ENCODE data around the gene RPS5.

DNA sequence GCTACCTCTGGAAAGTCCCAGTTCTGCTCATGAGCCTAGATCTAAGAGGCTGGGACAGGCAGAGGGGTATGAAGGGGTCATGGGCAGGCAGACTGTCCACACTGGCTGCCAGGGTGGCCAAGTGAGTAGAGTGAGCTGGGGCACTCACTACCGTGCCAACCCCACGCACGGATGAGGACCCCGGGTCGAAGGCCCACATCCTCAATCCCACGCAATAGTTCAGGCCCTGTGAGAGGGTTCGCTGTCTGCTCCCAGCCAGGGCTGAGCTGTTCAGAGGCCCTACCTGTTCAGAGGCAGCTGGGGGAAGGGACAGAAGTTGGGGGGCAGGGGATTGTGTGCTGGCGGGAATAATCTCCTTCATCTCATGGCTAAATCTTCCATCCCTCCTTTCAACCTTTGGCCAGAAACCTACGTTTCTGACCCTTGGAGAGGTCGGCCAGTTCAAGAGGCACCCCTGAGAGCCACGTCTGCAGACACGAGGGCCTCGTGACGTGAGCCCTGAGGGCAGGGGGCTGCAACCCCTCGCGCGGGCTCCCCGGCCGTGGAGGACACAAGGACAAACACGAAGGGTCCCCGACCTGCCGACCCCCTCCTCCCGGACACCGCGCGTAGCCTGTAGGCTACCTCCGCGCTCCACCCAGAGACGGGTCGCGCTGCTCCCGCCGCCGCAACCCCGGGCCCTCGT is 1.0 kb upstream of the RPS5 start:
- TF ChIP-seq, protein P1, sequence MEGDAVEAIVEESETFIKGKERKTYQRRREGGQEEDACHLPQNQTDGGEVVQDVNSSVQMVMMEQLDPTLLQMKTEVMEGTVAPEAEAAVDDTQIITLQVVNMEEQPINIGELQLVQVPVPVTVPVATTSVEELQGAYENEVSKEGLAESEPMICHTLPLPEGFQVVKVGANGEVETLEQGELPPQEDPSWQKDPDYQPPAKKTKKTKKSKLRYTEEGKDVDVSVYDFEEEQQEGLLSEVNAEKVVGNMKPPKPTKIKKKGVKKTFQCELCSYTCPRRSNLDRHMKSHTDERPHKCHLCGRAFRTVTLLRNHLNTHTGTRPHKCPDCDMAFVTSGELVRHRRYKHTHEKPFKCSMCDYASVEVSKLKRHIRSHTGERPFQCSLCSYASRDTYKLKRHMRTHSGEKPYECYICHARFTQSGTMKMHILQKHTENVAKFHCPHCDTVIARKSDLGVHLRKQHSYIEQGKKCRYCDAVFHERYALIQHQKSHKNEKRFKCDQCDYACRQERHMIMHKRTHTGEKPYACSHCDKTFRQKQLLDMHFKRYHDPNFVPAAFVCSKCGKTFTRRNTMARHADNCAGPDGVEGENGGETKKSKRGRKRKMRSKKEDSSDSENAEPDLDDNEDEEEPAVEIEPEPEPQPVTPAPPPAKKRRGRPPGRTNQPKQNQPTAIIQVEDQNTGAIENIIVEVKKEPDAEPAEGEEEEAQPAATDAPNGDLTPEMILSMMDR (IDR thresholded peaks at IDR 0.05): no peak
- no peak for TF ChIP-seq POLR2A (IDR thresholded peaks at IDR 0.05)

Data from testis (tissue), 2 donors.